ENCODE results near the gene HPX. TPM values are rescaled to one million over a fixed set of nuclear protein-coding genes. Genes with fewer than 3 reads are reported as not detected.

Gene HPX
- total RNA-seq, 1 experiment from 2014 or later, result 1.2 TPM

GRCh38 chr11:6414874-6415328, 25.9 kb downstream of the HPX start:
- DNase-seq, result no peak
- 0 out of 2 replicates have a peak, but pooled peaks cover 3% of the 10 kb centered on the region for H3K4me1 ChIP-seq (ENCODE audit: insufficient read depth, low read length)
- H3K23me2 ChIP-seq (ENCODE audit: insufficient read length, low read depth, low read length, poor library complexity, severe bottlenecking), result peaks cover 6% of the 10 kb centered on the region
- no peak overlapping the region for H2BK120ac ChIP-seq (ENCODE audit: low read depth, low read length, poor library complexity, severe bottlenecking)
- H2AFZ ChIP-seq (ENCODE audit: low read length), result no peak overlapping the region
- H3K79me1 ChIP-seq (ENCODE audit: insufficient read depth, low read depth, low read length, poor library complexity, severe bottlenecking), result no peaks in the 10 kb centered on the region
- H2AK5ac ChIP-seq (ENCODE audit: insufficient read length, low read length), result no peak overlapping the region
- H3K56ac ChIP-seq (ENCODE audit: insufficient read length, low read depth, low read length), result no peak overlapping the region
- TF ChIP-seq, protein P1, sequence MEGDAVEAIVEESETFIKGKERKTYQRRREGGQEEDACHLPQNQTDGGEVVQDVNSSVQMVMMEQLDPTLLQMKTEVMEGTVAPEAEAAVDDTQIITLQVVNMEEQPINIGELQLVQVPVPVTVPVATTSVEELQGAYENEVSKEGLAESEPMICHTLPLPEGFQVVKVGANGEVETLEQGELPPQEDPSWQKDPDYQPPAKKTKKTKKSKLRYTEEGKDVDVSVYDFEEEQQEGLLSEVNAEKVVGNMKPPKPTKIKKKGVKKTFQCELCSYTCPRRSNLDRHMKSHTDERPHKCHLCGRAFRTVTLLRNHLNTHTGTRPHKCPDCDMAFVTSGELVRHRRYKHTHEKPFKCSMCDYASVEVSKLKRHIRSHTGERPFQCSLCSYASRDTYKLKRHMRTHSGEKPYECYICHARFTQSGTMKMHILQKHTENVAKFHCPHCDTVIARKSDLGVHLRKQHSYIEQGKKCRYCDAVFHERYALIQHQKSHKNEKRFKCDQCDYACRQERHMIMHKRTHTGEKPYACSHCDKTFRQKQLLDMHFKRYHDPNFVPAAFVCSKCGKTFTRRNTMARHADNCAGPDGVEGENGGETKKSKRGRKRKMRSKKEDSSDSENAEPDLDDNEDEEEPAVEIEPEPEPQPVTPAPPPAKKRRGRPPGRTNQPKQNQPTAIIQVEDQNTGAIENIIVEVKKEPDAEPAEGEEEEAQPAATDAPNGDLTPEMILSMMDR (conservative IDR thresholded peaks at IDR 0.05), result no peak
- H2BK20ac ChIP-seq (ENCODE audit: low read depth, low read length, poor library complexity, severe bottlenecking), result no peak overlapping the region
- H3K4me2 ChIP-seq (ENCODE audit: insufficient read depth, insufficient read length, low read length), result no peak overlapping the region
- Mint-ChIP-seq H3K36me3 (ENCODE audit: insufficient read depth in 1 of 3, low read depth in 3 of 3) (peaks cover 0 to 3% (median 0%) of the 10 kb centered on the region in 3 experiments; a peak in 2 of 7 replicates), H3K9me3 (no peaks in the 10 kb centered on the region), H3K27ac (no peak overlapping the region), H3K27me3 (ENCODE audit: low read depth) (peaks cover 6% of the 10 kb centered on the region), H3K4me3 (no peak overlapping the region), H3K4me1 (peaks cover 9 to 10% of the 10 kb centered on the region in 2 experiments)
- H3K27ac ChIP-seq (ENCODE audit: insufficient read length, low read depth, low read length), result no peak overlapping the region
- no peaks in the 10 kb centered on the region for H3K79me2 ChIP-seq (ENCODE audit: insufficient read depth, low read length)
- WGBS (ENCODE audit: extremely low coverage, insufficient read length, low lambda C conversion rate), result no CpG with 5 or more reads among the region's 3 CpGs
- no peak overlapping the region for H3T11ph ChIP-seq (ENCODE audit: low read length)
- no peak overlapping the region for H3K23ac ChIP-seq (ENCODE audit: insufficient read length, low read depth, low read length)
- no peak overlapping the region for H2BK15ac ChIP-seq (ENCODE audit: low read depth, low read length)
- H3K14ac ChIP-seq (ENCODE audit: insufficient read depth, low read length), result no peak overlapping the region
- no peak overlapping the region for H3K18ac ChIP-seq (ENCODE audit: insufficient read length, low read depth, low read length)
- no peak overlapping the region for H4K91ac ChIP-seq (ENCODE audit: insufficient read length, low read depth, low read length)
- no peak overlapping the region for H3K9ac ChIP-seq (ENCODE audit: extremely low read depth, insufficient read length, low read length)
- H3K9me3 ChIP-seq (ENCODE audit: control insufficient read depth, low read depth, low read length), result no peaks in the 10 kb centered on the region
- H3K27me3 ChIP-seq (ENCODE audit: insufficient read depth, low read length), result peaks cover 4% of the 10 kb centered on the region; the same call in 1 of the 2 replicates
- H4K8ac ChIP-seq (replicated peaks; ENCODE audit: insufficient read length, low read depth, low read length), result no peak overlapping the region
- H2BK5ac ChIP-seq (ENCODE audit: insufficient read length, low read length), result no peak overlapping the region
- H3K4ac ChIP-seq (ENCODE audit: low read depth, low read length), result no peak overlapping the region
- no peak overlapping the region for H2BK12ac ChIP-seq (ENCODE audit: insufficient read length, low read depth, low read length)
- no peak overlapping the region for H4K5ac ChIP-seq (ENCODE audit: insufficient read length, low read depth, low read length)
- no peaks in the 10 kb centered on the region for H4K20me1 ChIP-seq (ENCODE audit: control insufficient read depth, insufficient read depth, insufficient read length)
